ENCODE results near the gene RASSF6.
A peak's percentile ranks its signal among the peaks of the same experiment; 100 is the strongest.

RASSF6 gene

DNA sequence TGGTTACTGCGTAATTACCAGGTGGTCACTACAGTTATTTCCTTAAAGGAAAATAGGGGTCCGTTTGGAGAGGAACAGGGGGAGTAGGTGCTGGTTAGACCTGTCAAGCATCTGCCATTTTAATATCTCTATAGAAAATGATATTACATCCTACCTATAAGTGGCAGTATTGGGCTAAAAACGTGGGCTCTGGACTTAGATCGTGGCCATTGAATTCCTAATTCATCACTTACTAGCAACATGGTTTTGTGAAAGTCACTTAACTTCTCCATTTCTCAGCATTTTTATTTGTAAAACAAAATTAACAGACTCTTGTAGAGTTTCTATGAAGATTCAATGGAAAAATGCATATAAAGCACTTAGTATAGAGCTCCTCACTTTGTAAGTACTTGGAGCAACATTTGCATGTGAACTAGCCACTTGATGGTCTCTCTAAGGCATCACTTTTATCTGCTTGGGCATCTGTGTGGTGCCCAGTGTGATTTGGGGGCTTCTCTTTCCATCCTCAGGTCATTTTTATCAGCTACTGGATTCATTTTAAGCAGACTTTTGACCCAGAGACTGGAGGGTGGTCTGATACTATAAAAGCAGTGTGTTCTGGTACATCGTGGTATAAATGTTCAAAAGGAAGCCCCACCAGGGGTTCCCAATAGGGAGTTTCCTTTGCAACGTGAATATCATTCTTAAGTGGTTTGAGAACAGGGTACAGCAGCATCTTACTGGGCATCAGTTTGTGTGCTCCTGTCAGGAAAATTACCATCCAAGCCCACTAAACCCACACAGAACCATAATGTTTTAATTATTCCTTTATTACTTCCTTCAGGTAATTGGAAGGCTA lies 42.7 kb upstream of the RASSF6 start:
- TF ChIP-seq ZFX (IDR thresholded peaks at IDR 0.05): no peak
- peak; percentile 67 for TF ChIP-seq CTCF (conservative IDR thresholded peaks at IDR 0.05)
- no peak overlapping the region for H3K27ac ChIP-seq

GRCh38 chr4:73661646-73662119 lies 41.4 kb upstream of the RASSF6 start:
- TF ChIP-seq CTCF (conservative IDR thresholded peaks at IDR 0.05) (no peak), ZFX (IDR thresholded peaks at IDR 0.05) (no peak)
- H3K27ac ChIP-seq: no peak overlapping the region

DNA sequence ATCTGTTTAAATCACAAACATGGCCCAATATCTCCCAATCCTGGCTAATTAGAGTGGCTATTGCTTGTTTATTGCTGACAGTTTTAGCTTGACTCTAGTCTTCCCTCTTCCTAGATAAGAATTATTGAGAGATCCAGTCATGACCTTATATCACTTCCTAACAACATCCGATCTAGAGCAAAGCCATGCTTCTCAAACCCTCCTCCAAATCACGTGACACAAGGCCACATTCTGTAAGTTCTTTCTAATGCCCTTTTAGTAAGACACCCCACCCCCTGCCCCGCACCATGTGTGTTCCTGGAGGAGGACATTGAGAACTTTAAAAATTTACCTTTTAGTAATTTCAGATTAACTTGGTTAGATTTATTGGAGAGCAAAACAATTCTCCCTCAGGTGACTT lies 40.6 kb upstream of the RASSF6 start:
- TF ChIP-seq CTCF (conservative IDR thresholded peaks at IDR 0.05) (no peak), ZFX (IDR thresholded peaks at IDR 0.05) (no peak)
- H3K27ac ChIP-seq: no peak overlapping the region

DNA sequence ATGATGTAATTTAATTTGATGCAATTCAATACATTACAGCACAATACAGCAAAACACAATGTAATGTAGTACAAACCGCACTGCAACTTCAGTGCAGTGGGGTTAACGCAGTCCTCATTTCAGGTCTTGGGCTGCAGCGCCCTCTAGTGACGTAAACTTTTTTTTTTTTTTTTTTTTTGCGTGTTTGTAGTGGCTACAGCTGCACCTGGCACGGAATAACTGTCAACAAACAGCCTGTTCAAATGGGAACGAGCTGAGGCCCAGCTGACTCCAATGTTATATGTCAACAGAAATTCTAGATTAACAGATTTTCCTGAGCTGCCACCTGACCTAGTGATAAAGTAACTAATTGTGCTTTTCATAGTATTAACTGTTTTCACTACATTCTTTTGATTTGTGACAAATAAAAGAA lies 33.5 kb upstream of the RASSF6 start:
- no peak overlapping the region for H3K27ac ChIP-seq

GRCh38 chr4:73650250-73650649 lies 30.0 kb upstream of the RASSF6 start:
- TF ChIP-seq CTCF (conservative IDR thresholded peaks at IDR 0.05): no peak
- TF ChIP-seq ZFX (IDR thresholded peaks at IDR 0.05): no peak
- no peak overlapping the region for H3K27ac ChIP-seq

More for the DNA sequence above, 33.5 kb upstream of the RASSF6 start:
- peak; percentile 81 for TF ChIP-seq CTCF (conservative IDR thresholded peaks at IDR 0.05)
- no peak for TF ChIP-seq ZFX (IDR thresholded peaks at IDR 0.05)

DNA sequence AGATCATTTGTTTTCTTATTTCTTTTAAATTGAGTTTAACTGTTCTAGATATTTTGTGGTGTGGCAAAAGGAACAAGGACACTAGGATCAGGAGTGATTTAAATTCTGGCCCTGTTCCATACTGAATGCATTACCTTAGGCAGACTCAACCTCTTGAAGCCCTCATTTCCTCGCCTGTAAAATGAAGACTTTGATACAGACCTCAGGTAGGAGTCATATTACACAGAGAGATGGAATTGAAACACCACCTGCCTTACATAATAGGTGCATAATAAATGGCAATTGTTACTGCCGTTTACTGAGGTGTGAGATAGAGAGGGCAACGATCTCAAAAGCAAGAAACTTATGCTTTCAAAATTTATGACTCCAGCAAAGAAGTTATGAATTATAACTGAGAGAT lies 28.2 kb upstream of the RASSF6 start:
- TF ChIP-seq CTCF (conservative IDR thresholded peaks at IDR 0.05): no peak
- TF ChIP-seq ZFX (IDR thresholded peaks at IDR 0.05): no peak
- no peak overlapping the region for H3K27ac ChIP-seq

GRCh38 chr4:73646117-73646516 lies 25.9 kb upstream of the RASSF6 start:
- TF ChIP-seq ZFX (IDR thresholded peaks at IDR 0.05): no peak
- TF ChIP-seq CTCF (conservative IDR thresholded peaks at IDR 0.05): no peak
- no peak overlapping the region for H3K27ac ChIP-seq
